Measurements from ENCODE around the gene TMEM178A. TPM values are rescaled to one million over a fixed set of nuclear protein-coding genes. Genes with fewer than 3 reads are reported as not detected.
"Not testable (repeated sequence)": the region's sequence is repeated elsewhere in the genome, so short reads cannot be mapped to it uniquely, and the experiment has no call there.

Gene TMEM178A
- polyA plus RNA-seq, 2 of the 4 experiments (the other 2 are of a cell fraction): 0.13 to 0.87 TPM

- TF ChIP-seq FOSB (CRISPR knock-in tag; IDR thresholded peaks at IDR 0.05) (no peak), CEBPB (IDR thresholded peaks at IDR 0.05) (no peak), RAD21 (conservative IDR thresholded peaks at IDR 0.05 in 1 of 2, IDR thresholded peaks at IDR 0.05 in 1 of 2) (no peak)
Observed at GRCh38 chr2:39625927-39626270, 39.8 kb upstream of the TMEM178A start (continued).

DNA sequence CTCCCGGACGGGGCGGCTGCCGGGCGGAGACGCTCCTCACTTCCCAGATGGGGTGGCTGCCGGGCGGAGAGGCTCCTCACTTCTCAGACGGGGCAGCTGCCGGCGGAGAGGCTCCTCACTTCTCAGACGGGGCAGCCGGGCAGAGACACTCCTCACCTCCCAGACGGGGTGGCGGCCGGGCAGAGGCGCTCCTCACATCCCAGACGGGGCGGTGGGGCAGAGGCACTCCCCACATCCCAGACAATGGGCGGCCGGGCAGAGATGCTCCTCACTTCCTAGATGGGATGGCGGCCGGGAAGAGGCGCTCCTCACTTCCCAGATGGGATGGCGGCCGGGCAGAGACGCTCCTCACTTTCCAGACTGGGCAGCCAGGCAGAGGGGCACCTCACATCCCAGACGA is 37.4 kb upstream of the TMEM178A start:
- FAIRE-seq; POLR2A ChIA-PET; H3K4me3 ChIP-seq; H3K9me3 ChIP-seq; H3K27ac ChIP-seq; CTCF ChIA-PET; H3K4me2 ChIP-seq; ATAC-seq; DNase-seq (ENCODE audit: low read depth in 1 of 2, low spot score in 1 of 2); H3K4me1 ChIP-seq: not testable (repeated sequence)
- WGBS (ENCODE audit: missing lambda C conversion rate): 81% methylated on average over 16 of the region's 28 CpGs

GRCh38 chr2:39629646-39630045 is 36.1 kb upstream of the TMEM178A start:
- no peaks in the 10 kb centered on the region for H3K9me3 ChIP-seq
- no peaks in the 10 kb centered on the region for H3K4me1 ChIP-seq
- ATAC-seq (no peak), DNase-seq (ENCODE audit: low read depth in 1 of 2, low spot score in 1 of 2) (no peak), FAIRE-seq (no peak)
- POLR2A ChIA-PET: no interaction called here
- H3K4me3 ChIP-seq: no peak overlapping the region
- H3K27ac ChIP-seq: no peak overlapping the region
- H3K4me2 ChIP-seq: no peak overlapping the region
- WGBS (ENCODE audit: missing lambda C conversion rate): 54% methylated on average over 3 of the region's 3 CpGs
- TF ChIP-seq ZC3H11A (IDR thresholded peaks at IDR 0.05) (no peak), HMGXB4 (CRISPR knock-in tag; IDR thresholded peaks at IDR 0.05; ENCODE audit: borderline replicate concordance) (no peak)
- CTCF ChIA-PET: interaction anchor here (0.6 to 0.9 kb wide), 3 partner anchors 16 to 72 kb away, joined by 3 to 4 read pairs (median 3); no protein-coding TSS in a partner anchor

GRCh38 chr2:39631256-39631655 is 34.5 kb upstream of the TMEM178A start:
- no peaks in the 10 kb centered on the region for H3K9me3 ChIP-seq
- WGBS (ENCODE audit: missing lambda C conversion rate): 48% methylated on average over 3 of the region's 3 CpGs
- CTCF ChIA-PET: interaction anchor here (1.2 kb wide), 1 partner anchor 9 kb away, joined by 3 read pairs; no protein-coding TSS in a partner anchor
- H3K4me2 ChIP-seq: no peak overlapping the region
- FAIRE-seq (no peak), ATAC-seq (no peak), DNase-seq (ENCODE audit: low read depth in 1 of 2, low spot score in 1 of 2) (no peak)
- no peaks in the 10 kb centered on the region for H3K4me1 ChIP-seq
- POLR2A ChIA-PET: no interaction called here
- H3K27ac ChIP-seq: no peak overlapping the region
- no peak for TF ChIP-seq HOXB5 (CRISPR knock-in tag; IDR thresholded peaks at IDR 0.05)
- TF ChIP-seq MYC (IDR thresholded peaks at IDR 0.05; ENCODE audit: borderline replicate concordance, low read length): no peak
- TF ChIP-seq ESRRA (IDR thresholded peaks at IDR 0.05; ENCODE audit: borderline replicate concordance, low read length): no peak
- TF ChIP-seq PBX3 (IDR thresholded peaks at IDR 0.05): no peak
- no peak for TF ChIP-seq CHD4 (IDR thresholded peaks at IDR 0.05; ENCODE audit: borderline replicate concordance)
- no peak for TF ChIP-seq FOSL2 (IDR thresholded peaks at IDR 0.05)
- no peak for TF ChIP-seq FOSL2 (CRISPR knock-in tag; IDR thresholded peaks at IDR 0.05)
- no peak for TF ChIP-seq FOSB (CRISPR knock-in tag; IDR thresholded peaks at IDR 0.05)
- no peak for TF ChIP-seq HMGXB4 (CRISPR knock-in tag; IDR thresholded peaks at IDR 0.05; ENCODE audit: borderline replicate concordance)
- no peak for TF ChIP-seq KDM5A (IDR thresholded peaks at IDR 0.05)
- TF ChIP-seq BCL3 (IDR thresholded peaks at IDR 0.05): no peak
- TF ChIP-seq GATA3 (IDR thresholded peaks at IDR 0.05; ENCODE audit: borderline replicate concordance): no peak
- TF ChIP-seq CBX2 (IDR thresholded peaks at IDR 0.05; ENCODE audit: borderline replicate concordance, low read depth): no peak
- TF ChIP-seq, protein P1, sequence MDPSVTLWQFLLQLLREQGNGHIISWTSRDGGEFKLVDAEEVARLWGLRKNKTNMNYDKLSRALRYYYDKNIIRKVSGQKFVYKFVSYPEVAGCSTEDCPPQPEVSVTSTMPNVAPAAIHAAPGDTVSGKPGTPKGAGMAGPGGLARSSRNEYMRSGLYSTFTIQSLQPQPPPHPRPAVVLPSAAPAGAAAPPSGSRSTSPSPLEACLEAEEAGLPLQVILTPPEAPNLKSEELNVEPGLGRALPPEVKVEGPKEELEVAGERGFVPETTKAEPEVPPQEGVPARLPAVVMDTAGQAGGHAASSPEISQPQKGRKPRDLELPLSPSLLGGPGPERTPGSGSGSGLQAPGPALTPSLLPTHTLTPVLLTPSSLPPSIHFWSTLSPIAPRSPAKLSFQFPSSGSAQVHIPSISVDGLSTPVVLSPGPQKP (IDR thresholded peaks at IDR 0.05; ENCODE audit: low read depth, low read length): no peak
- no peak for TF ChIP-seq NFE2L2 (conservative IDR thresholded peaks at IDR 0.05; ENCODE audit: low read length)
- no peak for TF ChIP-seq EP300 (IDR thresholded peaks at IDR 0.05)
- TF ChIP-seq ZFP36 (IDR thresholded peaks at IDR 0.05; ENCODE audit: borderline replicate concordance, partially characterized antibody): no peak
- TF ChIP-seq RFX5 (IDR thresholded peaks at IDR 0.05): no peak
- TF ChIP-seq ZNF302 (CRISPR knock-in tag; IDR thresholded peaks at IDR 0.05): no peak
- H3K4me3 ChIP-seq: no peak overlapping the region
